Astrocyte (in vitro differentiated cells and primary cell): ENCODE measurements around the gene NLGN3. TPM values are rescaled to one million over a fixed set of nuclear protein-coding genes. Genes with fewer than 3 reads are reported as not detected.

Experiments used
- DNase-seq: peaks from one replicate; pipeline ENCODE4 v3.0.0-alpha.2; 2010; ENCODE audit warnings: low read depth
- FAIRE-seq: peaks from 2 replicates; lab custom pipeline; 2011; peaks lifted over from hg19 to GRCh38; lab: Jason Lieb, UNC
- H2AFZ ChIP-seq: 2 replicates; pipeline ENCODE4 v1.6.0; 2012; ENCODE audit warnings: low read depth, low read length, inconsistent platforms
- H3K27ac ChIP-seq: 2 replicates; pipeline ENCODE4 v1.5.1; 2011; ENCODE audit warnings: low read depth, low read length, inconsistent platforms
- H3K27me3 ChIP-seq: 2 replicates; pipeline ENCODE4 v1.6.0; 2011; ENCODE audit warnings: low read length, inconsistent platforms; ENCODE audit not compliant: insufficient read depth
- H3K36me3 ChIP-seq: 2 replicates; pipeline ENCODE4 v1.5.1; 2011; ENCODE audit warnings: low read length, inconsistent platforms; ENCODE audit not compliant: insufficient read depth
- H3K4me1 ChIP-seq: 2 replicates; pipeline ENCODE4 v1.5.1; 2011; ENCODE audit warnings: low read length, inconsistent platforms; ENCODE audit not compliant: insufficient read depth
- H3K4me2 ChIP-seq: 2 replicates; pipeline ENCODE4 v1.6.0; 2012; ENCODE audit warnings: low read length, inconsistent platforms
- H3K4me3 ChIP-seq: 2 replicates; pipeline ENCODE4 v1.5.1; 2011; ENCODE audit warnings: low read depth, mild to moderate bottlenecking, low read length, inconsistent platforms; ENCODE audit not compliant: insufficient read depth
- H3K79me2 ChIP-seq: 2 replicates; pipeline ENCODE4 v1.6.0; 2012; ENCODE audit warnings: mild to moderate bottlenecking, low read length, inconsistent platforms; ENCODE audit not compliant: insufficient read depth
- H3K9ac ChIP-seq: 2 replicates; pipeline ENCODE4 v1.6.0; 2012; ENCODE audit warnings: mild to moderate bottlenecking, low read length, inconsistent platforms
- H3K9me3 ChIP-seq: 2 replicates; pipeline ENCODE4 v1.5.1; 2012; ENCODE audit warnings: low read depth, mild to moderate bottlenecking, low read length, inconsistent platforms; ENCODE audit not compliant: insufficient read depth
- H4K20me1 ChIP-seq: 2 replicates; pipeline ENCODE4 v1.6.0; 2012; ENCODE audit warnings: low read length, inconsistent platforms; ENCODE audit not compliant: insufficient read depth
- H3K27ac Mint-ChIP-seq: one replicate; pipeline ENCODE4 v1.8.0; 2021; ENCODE audit warnings: mild to moderate bottlenecking, mixed read lengths; ENCODE audit not compliant: unreplicated experiment
- H3K27me3 Mint-ChIP-seq: one replicate; pipeline ENCODE4 v1.8.0; 2021; ENCODE audit warnings: low read depth, mixed read lengths; ENCODE audit not compliant: unreplicated experiment
- H3K36me3 Mint-ChIP-seq: one replicate; pipeline ENCODE4 v1.8.0; 2021; ENCODE audit warnings: low read depth, mixed read lengths; ENCODE audit not compliant: unreplicated experiment
- H3K4me1 Mint-ChIP-seq: one replicate; pipeline ENCODE4 v1.8.0; 2021; ENCODE audit warnings: low read depth, mixed read lengths; ENCODE audit not compliant: unreplicated experiment
- H3K4me3 Mint-ChIP-seq: one replicate; pipeline ENCODE4 v1.8.0; 2021; ENCODE audit warnings: mild to moderate bottlenecking, moderate library complexity, mixed read lengths; ENCODE audit not compliant: unreplicated experiment
- H3K9me3 Mint-ChIP-seq: one replicate; pipeline ENCODE4 v1.8.0; 2021; ENCODE audit warnings: mild to moderate bottlenecking, mixed read lengths; ENCODE audit not compliant: unreplicated experiment
- EZH2 ChIP-seq: IDR thresholded peaks from 2 replicates; pipeline ENCODE4 v1.6.1; 2012; ENCODE audit warnings: mild to moderate bottlenecking, low read length, inconsistent platforms; ENCODE audit not compliant: insufficient read depth
- total RNA-seq: library from RNA; stranded (reverse); gene quantifications from 2 replicates; pipeline ENCODE4 v1.2.1, GENCODE V29; 2021
- TF ChIP-seq, protein P1 (sequence below): IDR thresholded peaks from 2 replicates; pipeline ENCODE4 v1.5.1; 2011; ENCODE audit warnings: low read depth, mild to moderate bottlenecking, inconsistent platforms, low read length, moderate library complexity; ENCODE audit not compliant: insufficient read depth

NLGN3 gene
- total RNA-seq, 1 donor from 2014 or later: 0.93 TPM

DNA sequence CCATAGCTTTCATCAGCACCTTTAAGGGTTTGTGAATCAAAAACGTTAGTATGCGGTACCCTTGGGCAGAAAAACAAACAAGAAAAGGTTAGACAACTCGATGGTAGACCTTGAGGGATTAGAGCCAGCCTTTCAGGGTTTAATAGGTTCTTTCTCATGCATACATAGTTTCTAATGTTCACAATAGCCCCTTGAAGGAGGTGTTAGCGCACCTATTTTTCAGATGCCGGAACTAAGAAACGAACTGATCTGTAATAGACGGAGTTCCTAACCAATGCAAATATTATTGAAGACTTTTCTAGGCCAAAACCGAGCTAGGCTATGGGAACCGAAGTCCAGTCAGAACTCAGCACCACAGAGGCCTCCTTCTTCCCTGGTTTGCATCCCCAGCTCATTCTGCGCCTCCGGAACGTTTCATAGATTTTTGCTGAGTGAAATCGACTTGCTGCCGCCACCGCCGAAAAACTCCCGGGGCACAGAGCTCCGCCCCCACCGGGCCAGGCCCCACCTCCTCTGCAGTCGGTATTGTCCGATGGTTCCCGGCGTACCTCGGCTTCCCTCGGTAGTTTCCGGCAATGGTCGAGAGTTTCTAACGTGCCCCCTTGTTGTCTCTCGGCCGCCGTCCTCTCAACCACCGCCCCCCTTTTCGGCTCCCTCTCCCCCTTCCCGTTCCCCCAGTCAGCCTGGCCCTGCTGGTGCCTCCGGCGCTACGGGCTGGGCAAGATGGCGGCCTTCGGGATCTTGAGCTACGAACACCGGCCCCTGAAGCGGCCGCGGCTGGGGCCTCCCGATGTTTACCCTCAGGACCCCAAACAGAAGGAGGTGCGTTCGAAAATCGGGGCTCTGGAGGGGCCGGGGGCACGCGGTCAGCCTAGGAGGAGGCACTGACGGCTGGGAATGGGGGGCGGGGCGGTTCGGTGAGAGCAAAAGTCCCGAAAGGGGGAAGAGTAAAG, 26.3 kb upstream of the NLGN3 start, which contains the start of gene MED12:
Gene MED12 (plus strand): TSS at position 565 of the 953 bp plus-strand sequence. CDS start 159 bp downstream, at position 724.
- Histone ChIP-seq H3K4me3 (peak within 1 kb of the TSS; percentile 63), H3K27me3 (no peaks in the 10 kb centered on the region), H3K9ac (peak within 1 kb of the TSS; percentile 90), H3K79me2 (peaks cover 13% of the 10 kb centered on the region), H3K4me2 (peak within 1 kb of the TSS; percentile 89), H2AFZ (peak within 1 kb of the TSS; percentile 88), H3K36me3 (peaks cover 4% of the 10 kb centered on the region), H3K4me1 (peaks cover 8% of the 10 kb centered on the region), H4K20me1 (no peaks in the 10 kb centered on the region), H3K9me3 (no peaks in the 10 kb centered on the region), H3K27ac (peak within 1 kb of the TSS; percentile 71)
- H3K27ac Mint-ChIP-seq: peak within 1 kb of the TSS; percentile 69
- no peaks in the 10 kb centered on the region for H3K27me3 Mint-ChIP-seq
- DNase-seq (peak; percentile 59), FAIRE-seq (peak; percentile 5)
- H3K9me3 Mint-ChIP-seq: no peaks in the 10 kb centered on the region
- TF ChIP-seq EZH2: no peak
- TF ChIP-seq, protein P1, sequence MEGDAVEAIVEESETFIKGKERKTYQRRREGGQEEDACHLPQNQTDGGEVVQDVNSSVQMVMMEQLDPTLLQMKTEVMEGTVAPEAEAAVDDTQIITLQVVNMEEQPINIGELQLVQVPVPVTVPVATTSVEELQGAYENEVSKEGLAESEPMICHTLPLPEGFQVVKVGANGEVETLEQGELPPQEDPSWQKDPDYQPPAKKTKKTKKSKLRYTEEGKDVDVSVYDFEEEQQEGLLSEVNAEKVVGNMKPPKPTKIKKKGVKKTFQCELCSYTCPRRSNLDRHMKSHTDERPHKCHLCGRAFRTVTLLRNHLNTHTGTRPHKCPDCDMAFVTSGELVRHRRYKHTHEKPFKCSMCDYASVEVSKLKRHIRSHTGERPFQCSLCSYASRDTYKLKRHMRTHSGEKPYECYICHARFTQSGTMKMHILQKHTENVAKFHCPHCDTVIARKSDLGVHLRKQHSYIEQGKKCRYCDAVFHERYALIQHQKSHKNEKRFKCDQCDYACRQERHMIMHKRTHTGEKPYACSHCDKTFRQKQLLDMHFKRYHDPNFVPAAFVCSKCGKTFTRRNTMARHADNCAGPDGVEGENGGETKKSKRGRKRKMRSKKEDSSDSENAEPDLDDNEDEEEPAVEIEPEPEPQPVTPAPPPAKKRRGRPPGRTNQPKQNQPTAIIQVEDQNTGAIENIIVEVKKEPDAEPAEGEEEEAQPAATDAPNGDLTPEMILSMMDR: no peak
- no peaks in the 10 kb centered on the region for H3K4me1 Mint-ChIP-seq
- H3K4me3 Mint-ChIP-seq: peak within 1 kb of the TSS; percentile 85
- peaks cover 2% of the 10 kb centered on the region for H3K36me3 Mint-ChIP-seq

DNA sequence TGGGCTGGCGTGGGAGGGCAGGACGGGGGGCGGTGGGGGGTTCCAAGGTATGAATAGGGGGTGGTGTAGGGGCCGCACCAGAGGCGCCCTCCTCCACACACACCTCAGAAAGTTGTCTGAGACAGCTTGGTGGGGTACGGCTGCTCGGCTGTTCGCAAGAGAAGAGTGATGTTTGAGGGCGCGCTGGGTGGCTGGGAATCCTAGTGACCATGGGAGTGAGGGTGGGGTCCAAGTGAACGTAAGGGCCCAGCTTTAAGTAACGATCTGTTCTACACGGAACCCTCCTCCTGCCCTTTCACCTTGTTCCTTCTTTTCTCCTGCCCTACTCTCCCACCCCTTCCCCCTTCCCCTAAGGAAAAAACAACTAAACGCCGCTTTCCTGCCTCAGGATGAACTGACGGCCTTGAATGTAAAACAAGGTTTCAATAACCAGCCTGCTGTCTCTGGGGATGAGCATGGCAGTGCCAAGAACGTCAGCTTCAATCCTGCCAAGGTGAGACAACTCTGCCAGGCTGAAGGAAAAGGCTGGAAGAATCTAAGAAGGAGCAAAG, 25.6 kb upstream of the NLGN3 start:
- peaks cover 6% of the 10 kb centered on the region for H3K36me3 ChIP-seq
- H3K4me3 ChIP-seq: peak overlapping the region; percentile 63
- H3K27ac Mint-ChIP-seq: no peak overlapping the region
- TF ChIP-seq EZH2: no peak
- TF ChIP-seq, protein P1: no peak
- H3K4me3 Mint-ChIP-seq: peak overlapping the region; percentile 85
- no peak overlapping the region for H2AFZ ChIP-seq
- DNase-seq: no peak
- peaks cover 8% of the 10 kb centered on the region for H3K4me1 ChIP-seq
- H3K27me3 ChIP-seq: no peaks in the 10 kb centered on the region
- no peaks in the 10 kb centered on the region for H3K9me3 ChIP-seq
- no peak for FAIRE-seq
- no peaks in the 10 kb centered on the region for H3K9me3 Mint-ChIP-seq
- no peaks in the 10 kb centered on the region for H3K4me1 Mint-ChIP-seq
- H3K36me3 Mint-ChIP-seq: peaks cover 2% of the 10 kb centered on the region
- H3K4me2 ChIP-seq: peak overlapping the region; percentile 89
- H4K20me1 ChIP-seq: no peaks in the 10 kb centered on the region
- no peak overlapping the region for H3K27ac ChIP-seq
- H3K27me3 Mint-ChIP-seq: no peaks in the 10 kb centered on the region
- H3K79me2 ChIP-seq: peaks cover 13% of the 10 kb centered on the region
- peak overlapping the region; percentile 90 for H3K9ac ChIP-seq
